ENCODE data around the gene INF2. TPM values are rescaled to one million over a fixed set of nuclear protein-coding genes. Genes with fewer than 3 reads are reported as not detected.

The INF2 gene
- total RNA-seq, 1 donor = 49.2 TPM

DNA sequence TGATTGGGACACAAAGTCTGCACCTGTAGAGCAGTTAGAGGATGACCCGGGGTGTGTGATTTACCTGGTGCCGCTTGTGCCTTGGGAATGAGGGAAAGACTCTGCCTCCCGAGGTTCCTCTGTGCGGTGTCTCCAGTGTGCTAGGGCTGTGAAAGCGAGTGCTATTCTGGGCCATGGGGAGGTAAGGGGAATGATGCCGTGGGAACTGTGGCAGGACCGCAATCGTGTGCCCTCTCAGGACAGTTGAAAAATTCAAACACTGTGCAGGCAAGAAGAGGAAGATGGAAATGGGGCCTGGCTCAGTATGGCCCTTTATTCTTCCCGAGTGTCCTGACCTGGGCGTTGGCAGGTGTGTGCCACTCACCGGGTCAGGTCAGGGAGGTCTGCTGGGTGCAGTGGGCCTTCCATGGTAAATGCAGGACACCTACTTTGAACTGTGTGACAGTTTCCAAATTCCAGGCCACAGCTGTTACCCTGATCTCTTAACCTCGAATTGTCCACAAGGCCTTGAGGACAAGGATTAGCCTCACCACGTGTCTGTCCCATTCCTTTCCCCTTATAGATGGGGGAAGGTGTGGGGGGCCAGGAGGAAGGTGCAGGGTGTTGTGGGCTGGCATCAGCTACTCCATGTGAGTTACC is 64.9 kb downstream of the INF2 start:
- TF ChIP-seq, protein P1, sequence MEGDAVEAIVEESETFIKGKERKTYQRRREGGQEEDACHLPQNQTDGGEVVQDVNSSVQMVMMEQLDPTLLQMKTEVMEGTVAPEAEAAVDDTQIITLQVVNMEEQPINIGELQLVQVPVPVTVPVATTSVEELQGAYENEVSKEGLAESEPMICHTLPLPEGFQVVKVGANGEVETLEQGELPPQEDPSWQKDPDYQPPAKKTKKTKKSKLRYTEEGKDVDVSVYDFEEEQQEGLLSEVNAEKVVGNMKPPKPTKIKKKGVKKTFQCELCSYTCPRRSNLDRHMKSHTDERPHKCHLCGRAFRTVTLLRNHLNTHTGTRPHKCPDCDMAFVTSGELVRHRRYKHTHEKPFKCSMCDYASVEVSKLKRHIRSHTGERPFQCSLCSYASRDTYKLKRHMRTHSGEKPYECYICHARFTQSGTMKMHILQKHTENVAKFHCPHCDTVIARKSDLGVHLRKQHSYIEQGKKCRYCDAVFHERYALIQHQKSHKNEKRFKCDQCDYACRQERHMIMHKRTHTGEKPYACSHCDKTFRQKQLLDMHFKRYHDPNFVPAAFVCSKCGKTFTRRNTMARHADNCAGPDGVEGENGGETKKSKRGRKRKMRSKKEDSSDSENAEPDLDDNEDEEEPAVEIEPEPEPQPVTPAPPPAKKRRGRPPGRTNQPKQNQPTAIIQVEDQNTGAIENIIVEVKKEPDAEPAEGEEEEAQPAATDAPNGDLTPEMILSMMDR (IDR thresholded peaks at IDR 0.05; ENCODE audit: extremely low read depth, low read depth, low read length) = no peak
- Histone ChIP-seq H3K79me2 (ENCODE audit: insufficient read depth, low read length) (peaks cover 60% of the 10 kb centered on the region), H3K27me3 (ENCODE audit: insufficient read depth, low read length) (no peaks in the 10 kb centered on the region), H3K27ac (ENCODE audit: low read depth, low read length) (peak overlapping the region; percentile 91), H3K4me3 (ENCODE audit: insufficient read depth, low read length) (peak overlapping the region; percentile 99), H2AFZ (ENCODE audit: low read length) (no peak overlapping the region), H3K9me3 (ENCODE audit: low read depth, low read length) (no peaks in the 10 kb centered on the region), H3K4me1 (ENCODE audit: insufficient read depth, low read length) (peaks cover 21% of the 10 kb centered on the region), H3K4me2 (ENCODE audit: insufficient read depth, low read length) (peak overlapping the region; percentile 97), H4K20me1 (ENCODE audit: insufficient read depth, low read length) (peaks cover 43% of the 10 kb centered on the region), H3K36me3 (ENCODE audit: insufficient read depth, low read length) (peaks cover 31% of the 10 kb centered on the region)
- DNase-seq (ENCODE audit: insufficient read length, low spot score, missing footprints) = peak; percentile 26

DNA sequence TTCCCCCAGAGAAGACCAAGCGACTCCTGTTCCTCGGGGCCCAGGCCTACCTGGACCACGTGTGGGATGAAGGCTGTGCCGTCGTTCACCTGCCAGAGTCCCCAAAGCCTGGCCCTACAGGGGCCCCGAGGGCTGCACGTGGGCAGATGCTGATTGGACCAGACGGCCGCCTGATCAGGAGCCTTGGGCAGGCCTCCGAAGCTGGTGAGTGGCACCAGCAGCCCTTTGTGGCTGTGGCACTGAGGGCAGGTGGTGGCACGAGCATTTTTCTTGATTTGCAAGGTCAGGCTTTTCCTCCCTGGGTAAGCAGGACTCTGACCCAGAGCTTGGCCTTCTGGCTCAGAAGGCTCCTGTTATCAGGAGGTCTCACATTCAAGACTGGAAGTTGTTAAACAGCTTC is 66.2 kb downstream of the INF2 start:
- Histone ChIP-seq H3K27ac (ENCODE audit: low read depth, low read length) (no peak overlapping the region), H4K20me1 (ENCODE audit: insufficient read depth, low read length) (peaks cover 49% of the 10 kb centered on the region), H3K9me3 (ENCODE audit: low read depth, low read length) (no peaks in the 10 kb centered on the region), H3K4me1 (ENCODE audit: insufficient read depth, low read length) (peaks cover 9% of the 10 kb centered on the region), H3K27me3 (ENCODE audit: insufficient read depth, low read length) (no peaks in the 10 kb centered on the region), H3K36me3 (ENCODE audit: insufficient read depth, low read length) (peaks cover 31% of the 10 kb centered on the region), H3K4me3 (ENCODE audit: insufficient read depth, low read length) (no peak overlapping the region), H3K4me2 (ENCODE audit: insufficient read depth, low read length) (no peak overlapping the region), H3K79me2 (ENCODE audit: insufficient read depth, low read length) (peaks cover 62% of the 10 kb centered on the region), H2AFZ (ENCODE audit: low read length) (no peak overlapping the region)
- DNase-seq (ENCODE audit: insufficient read length, low spot score, missing footprints) = peak; percentile 55
- TF ChIP-seq, protein P1 (IDR thresholded peaks at IDR 0.05; ENCODE audit: extremely low read depth, low read depth, low read length) = no peak

DNA sequence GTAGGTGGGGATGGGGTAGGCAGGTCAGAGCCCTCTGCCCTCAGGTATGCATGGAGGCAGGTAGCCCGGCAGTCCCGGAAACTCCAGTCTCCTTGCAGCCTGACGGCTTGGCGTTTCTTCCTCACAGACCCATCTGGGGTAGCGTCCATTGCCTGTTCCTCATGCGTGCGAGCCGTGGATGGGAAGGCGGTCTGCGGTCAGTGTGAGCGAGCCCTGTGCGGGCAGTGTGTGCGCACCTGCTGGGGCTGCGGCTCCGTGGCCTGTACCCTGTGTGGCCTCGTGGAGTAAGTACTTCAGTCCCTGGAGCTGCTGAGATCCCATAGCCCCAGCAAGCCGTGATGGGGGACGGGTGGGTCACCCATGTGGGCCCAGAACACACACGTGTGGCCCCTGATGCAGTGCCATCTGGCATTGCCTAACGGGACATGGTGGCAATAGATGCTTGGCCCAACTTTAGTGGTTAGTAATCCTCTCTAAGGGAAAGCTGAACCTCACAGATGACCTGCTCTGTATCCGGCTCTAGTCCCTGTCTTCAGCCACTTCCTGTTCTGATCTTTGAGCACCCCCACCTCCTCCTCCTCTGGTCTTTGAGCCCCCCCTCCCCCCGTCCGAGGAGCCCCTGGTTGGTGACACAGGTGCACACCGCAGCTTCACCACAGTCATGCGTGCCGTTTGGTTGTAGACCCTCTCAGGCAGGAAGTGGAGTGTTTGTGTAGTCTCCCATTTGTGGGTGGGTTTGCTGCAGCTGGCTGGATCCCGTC is 67.2 kb downstream of the INF2 start:
- Histone ChIP-seq H3K4me3 (ENCODE audit: insufficient read depth, low read length) (no peak overlapping the region), H3K9me3 (ENCODE audit: low read depth, low read length) (no peaks in the 10 kb centered on the region), H3K36me3 (ENCODE audit: insufficient read depth, low read length) (peaks cover 38% of the 10 kb centered on the region), H3K4me2 (ENCODE audit: insufficient read depth, low read length) (no peak overlapping the region), H3K27me3 (ENCODE audit: insufficient read depth, low read length) (no peaks in the 10 kb centered on the region), H4K20me1 (ENCODE audit: insufficient read depth, low read length) (peaks cover 56% of the 10 kb centered on the region), H3K27ac (ENCODE audit: low read depth, low read length) (no peak overlapping the region), H2AFZ (ENCODE audit: low read length) (no peak overlapping the region), H3K4me1 (ENCODE audit: insufficient read depth, low read length) (peaks cover 9% of the 10 kb centered on the region), H3K79me2 (ENCODE audit: insufficient read depth, low read length) (peaks cover 62% of the 10 kb centered on the region)
- TF ChIP-seq, protein P1 (IDR thresholded peaks at IDR 0.05; ENCODE audit: extremely low read depth, low read depth, low read length) = no peak
- peak; percentile 15 for DNase-seq (ENCODE audit: insufficient read length, low spot score, missing footprints)

GRCh38 chr14:104757238-104757585 is 67.8 kb downstream of the INF2 start:
- Histone ChIP-seq H3K27ac (ENCODE audit: low read depth, low read length) (no peak overlapping the region), H3K79me2 (ENCODE audit: insufficient read depth, low read length) (peaks cover 62% of the 10 kb centered on the region), H3K9me3 (ENCODE audit: low read depth, low read length) (no peaks in the 10 kb centered on the region), H4K20me1 (ENCODE audit: insufficient read depth, low read length) (peaks cover 56% of the 10 kb centered on the region), H3K4me1 (ENCODE audit: insufficient read depth, low read length) (peaks cover 9% of the 10 kb centered on the region), H3K36me3 (ENCODE audit: insufficient read depth, low read length) (peaks cover 38% of the 10 kb centered on the region), H3K4me2 (ENCODE audit: insufficient read depth, low read length) (no peak overlapping the region), H3K4me3 (ENCODE audit: insufficient read depth, low read length) (no peak overlapping the region), H2AFZ (ENCODE audit: low read length) (no peak overlapping the region), H3K27me3 (ENCODE audit: insufficient read depth, low read length) (no peaks in the 10 kb centered on the region)
- peak; percentile 35 for DNase-seq (ENCODE audit: insufficient read length, low spot score, missing footprints)
- TF ChIP-seq, protein P1 (IDR thresholded peaks at IDR 0.05; ENCODE audit: extremely low read depth, low read depth, low read length) = no peak

Measured in osteoblast (primary cell).